WTC11 (cell line): ENCODE data around the gene EVX1. TPM values are rescaled to one million over a fixed set of nuclear protein-coding genes. Genes with fewer than 3 reads are reported as not detected.

ENCODE experiments used
- ATAC-seq: fragments of 200-7000 bp; cut with Tn5 transposase; 2 replicates; pipeline ENCODE4 v1.10.0; 2021; ENCODE audit warnings: mild to moderate bottlenecking, moderate library complexity
- Bru-seq: library from RNA; stranded (reverse); fragments of 400-500 nt; gene quantifications from one replicate; lab custom pipeline; 2021; lab: Mats Ljungman, UMichigan
- CTCF ChIA-PET: fragments of 300-600 bp; sonication (Branson Sonifier 250); formaldehyde crosslinking; loops from one replicate; lab custom pipeline; 2021; ENCODE audit warnings: antibody characterized with exemption; lab: Charles Lee
- POLR2A ChIA-PET: fragments of 350-600 bp; sonication (Branson Sonifier 250); formaldehyde crosslinking; loops from one replicate; lab custom pipeline; 2021; ENCODE audit warnings: antibody characterized with exemption; lab: Charles Lee
- DNase-seq: peaks from one replicate; pipeline ENCODE4 v3.0.0; 2021; ENCODE audit warnings: low spot score
- H3K27ac Mint-ChIP-seq: 2 replicates; pipeline ENCODE4 v1.8.0; 2021; ENCODE audit warnings: mixed read lengths
- H3K27me3 Mint-ChIP-seq: 2 replicates; pipeline ENCODE4 v1.8.0; 2021; ENCODE audit warnings: low read depth, mild to moderate bottlenecking, moderate library complexity, mixed read lengths
- H3K36me3 Mint-ChIP-seq: 2 replicates; pipeline ENCODE4 v1.8.0; 2021; ENCODE audit warnings: mixed read lengths
- H3K4me1 Mint-ChIP-seq: 2 replicates; pipeline ENCODE4 v1.8.0; 2022; ENCODE audit warnings: mixed read lengths
- H3K4me3 Mint-ChIP-seq: 2 replicates; pipeline ENCODE4 v1.8.0; 2021; ENCODE audit warnings: mild to moderate bottlenecking, moderate library complexity, mixed read lengths
- H3K9me3 Mint-ChIP-seq: 2 replicates; pipeline ENCODE4 v1.8.0; 2021; ENCODE audit warnings: mixed read lengths
- CREB1 ChIP-seq: sonication (generic); formaldehyde crosslinking; IDR thresholded peaks from 2 replicates; pipeline ENCODE4 v1.8.0; 2023; ENCODE audit warnings: mild to moderate bottlenecking, missing genetic modification reagents
- CREM ChIP-seq: sonication (generic); formaldehyde crosslinking; IDR thresholded peaks from 2 replicates; pipeline ENCODE4 v1.8.1; 2022; ENCODE audit warnings: mild to moderate bottlenecking, missing genetic modification reagents, moderate library complexity
- ELF4 ChIP-seq: sonication (generic); formaldehyde crosslinking; IDR thresholded peaks from 2 replicates; pipeline ENCODE4 v1.8.1; 2022; ENCODE audit warnings: low read depth, mild to moderate bottlenecking, moderate library complexity, missing genetic modification reagents
- EMX1 ChIP-seq: fragments of 250-450 bp; sonication (Bioruptor Pico); IDR thresholded peaks from 2 replicates; pipeline ENCODE4 v1.8.0; 2021; ENCODE audit warnings: mild to moderate bottlenecking
- ESRRA ChIP-seq: sonication (generic); formaldehyde crosslinking; IDR thresholded peaks from 2 replicates; pipeline ENCODE4 v1.8.1; 2022; ENCODE audit warnings: mild to moderate bottlenecking, missing genetic modification reagents, borderline replicate concordance
- GRHL2 ChIP-seq: fragments of 250-450 bp; sonication (Bioruptor Pico); IDR thresholded peaks from 2 replicates; pipeline ENCODE4 v1.8.0; 2022; ENCODE audit warnings: mild to moderate bottlenecking, moderate library complexity; ENCODE audit not compliant: insufficient replicate concordance, severe bottlenecking
- IRF1 ChIP-seq: sonication (generic); formaldehyde crosslinking; IDR thresholded peaks from 2 replicates; pipeline ENCODE4 v1.8.0; 2023; ENCODE audit warnings: missing genetic modification reagents
- KAT7 ChIP-seq: sonication (generic); formaldehyde crosslinking; IDR thresholded peaks from 2 replicates; pipeline ENCODE4 v1.8.1; 2023; ENCODE audit warnings: missing genetic modification reagents, mild to moderate bottlenecking, borderline replicate concordance
- MXD4 ChIP-seq: fragments of 250-450 bp; sonication (Bioruptor Pico); IDR thresholded peaks from 2 replicates; pipeline ENCODE4 v1.8.0; 2021; ENCODE audit warnings: mild to moderate bottlenecking, moderate library complexity, borderline replicate concordance
- PRDM15 ChIP-seq: sonication (generic); formaldehyde crosslinking; IDR thresholded peaks from 2 replicates; pipeline ENCODE4 v1.8.0; 2022; ENCODE audit warnings: missing genetic modification reagents
- RORB ChIP-seq: fragments of 250-450 bp; sonication (Bioruptor Pico); IDR thresholded peaks from 2 replicates; pipeline ENCODE4 v1.9.0; 2021; ENCODE audit warnings: mild to moderate bottlenecking
- USF2 ChIP-seq: sonication (generic); formaldehyde crosslinking; IDR thresholded peaks from 2 replicates; pipeline ENCODE4 v1.8.1; 2023; ENCODE audit warnings: mild to moderate bottlenecking, missing genetic modification reagents, moderate library complexity
- ZNF138 ChIP-seq: sonication (generic); formaldehyde crosslinking; conservative IDR thresholded peaks from 2 replicates; pipeline ENCODE4 v1.8.1; 2022; ENCODE audit warnings: mild to moderate bottlenecking, moderate library complexity, missing genetic modification reagents
- long read RNA-seq, 3 experiments: library from RNA in 1 of 3; library from capped mRNA in 1 of 3; library from polyadenylated mRNA in 1 of 3; unstranded in 2 of 3; stranded (forward) in 1 of 3; transcript quantifications; one replicate each; pipeline ENCODE4 v2.0.0, GENCODE V29; 2021
- total RNA-seq: library from RNA; stranded (reverse); gene quantifications from 3 replicates; pipeline ENCODE4 v1.2.3, GENCODE V29; 2021
- TF ChIP-seq, protein P1 (sequence below): fragments of 200-600 bp; IDR thresholded peaks from 2 replicates; pipeline ENCODE4 v1.8.0; 2022; ENCODE audit warnings: antibody characterized with exemption
- TF ChIP-seq, protein P2 (sequence below): sonication (generic); formaldehyde crosslinking; IDR thresholded peaks from 2 replicates; pipeline ENCODE4 v1.8.1; 2022; ENCODE audit warnings: mild to moderate bottlenecking, missing genetic modification reagents, moderate library complexity, borderline replicate concordance
- TF ChIP-seq, protein P3 (sequence below): sonication (generic); formaldehyde crosslinking; IDR thresholded peaks from 2 replicates; pipeline ENCODE4 v1.8.1; 2023; ENCODE audit warnings: mild to moderate bottlenecking, missing genetic modification reagents
- TF ChIP-seq, protein P4 (sequence below): sonication (generic); formaldehyde crosslinking; IDR thresholded peaks from 2 replicates; pipeline ENCODE4 v1.8.0; 2022; ENCODE audit warnings: mild to moderate bottlenecking, missing genetic modification reagents

EVX1 gene
- total RNA-seq, result not detected in 3 replicates
- Bru-seq, nascent RNA, result not detected
- long read RNA-seq, experiment 1, result 0 reads
- long read RNA-seq, experiment 2, result 0 reads
- long read RNA-seq, experiment 3, result 0 reads

DNA sequence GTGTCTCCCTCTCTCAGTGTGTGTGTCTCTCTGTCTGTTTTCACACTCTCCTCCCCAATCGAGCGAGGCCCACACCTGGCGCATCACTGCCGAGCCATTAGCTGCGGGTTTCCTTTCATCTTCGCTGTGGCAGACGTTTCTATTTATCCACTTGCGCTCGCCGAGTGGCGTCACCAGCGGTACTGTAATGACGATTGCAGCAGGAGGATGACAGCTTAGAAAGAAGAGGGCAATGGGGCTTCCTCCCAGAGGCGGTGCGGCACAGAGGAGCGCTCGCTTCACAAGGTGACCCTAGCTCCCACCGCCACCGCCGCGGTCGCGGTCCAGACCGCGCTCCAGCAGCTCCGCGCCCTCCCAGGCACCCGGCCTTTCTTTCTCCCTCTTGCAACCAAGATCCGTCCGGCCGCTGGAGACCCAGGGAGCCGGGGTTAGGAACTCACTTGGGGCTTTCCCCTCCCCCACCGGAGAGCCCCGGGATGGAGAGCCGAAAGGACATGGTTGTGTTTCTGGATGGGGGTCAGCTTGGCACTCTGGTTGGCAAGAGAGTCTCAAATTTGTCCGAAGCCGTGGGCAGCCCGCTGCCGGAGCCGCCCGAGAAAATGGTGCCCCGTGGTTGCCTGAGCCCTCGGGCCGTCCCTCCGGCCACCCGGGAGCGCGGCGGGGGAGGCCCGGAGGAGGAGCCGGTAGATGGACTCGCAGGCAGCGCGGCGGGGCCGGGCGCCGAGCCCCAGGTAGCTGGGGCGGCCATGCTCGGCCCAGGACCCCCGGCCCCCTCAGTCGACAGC lies at the start of gene EVX1:
Gene EVX1, plus strand, starts transcription at position 248 of the 785 bp plus-strand sequence. Its CDS starts 229 bp downstream, at position 477.
- TF ChIP-seq CREB1 (CRISPR knock-in tag) (no peak), GRHL2 (CRISPR knock-in tag) (no peak), KAT7 (CRISPR knock-in tag) (no peak), ELF4 (CRISPR knock-in tag) (no peak), CREM (CRISPR knock-in tag) (no peak), ESRRA (CRISPR knock-in tag) (no peak), USF2 (no peak), MXD4 (CRISPR knock-in tag) (no peak), RORB (no peak), ZNF138 (CRISPR knock-in tag) (no peak), IRF1 (CRISPR knock-in tag) (no peak)
- TF ChIP-seq, protein P1, sequence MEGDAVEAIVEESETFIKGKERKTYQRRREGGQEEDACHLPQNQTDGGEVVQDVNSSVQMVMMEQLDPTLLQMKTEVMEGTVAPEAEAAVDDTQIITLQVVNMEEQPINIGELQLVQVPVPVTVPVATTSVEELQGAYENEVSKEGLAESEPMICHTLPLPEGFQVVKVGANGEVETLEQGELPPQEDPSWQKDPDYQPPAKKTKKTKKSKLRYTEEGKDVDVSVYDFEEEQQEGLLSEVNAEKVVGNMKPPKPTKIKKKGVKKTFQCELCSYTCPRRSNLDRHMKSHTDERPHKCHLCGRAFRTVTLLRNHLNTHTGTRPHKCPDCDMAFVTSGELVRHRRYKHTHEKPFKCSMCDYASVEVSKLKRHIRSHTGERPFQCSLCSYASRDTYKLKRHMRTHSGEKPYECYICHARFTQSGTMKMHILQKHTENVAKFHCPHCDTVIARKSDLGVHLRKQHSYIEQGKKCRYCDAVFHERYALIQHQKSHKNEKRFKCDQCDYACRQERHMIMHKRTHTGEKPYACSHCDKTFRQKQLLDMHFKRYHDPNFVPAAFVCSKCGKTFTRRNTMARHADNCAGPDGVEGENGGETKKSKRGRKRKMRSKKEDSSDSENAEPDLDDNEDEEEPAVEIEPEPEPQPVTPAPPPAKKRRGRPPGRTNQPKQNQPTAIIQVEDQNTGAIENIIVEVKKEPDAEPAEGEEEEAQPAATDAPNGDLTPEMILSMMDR, result no peak
- TF ChIP-seq, protein P2, sequence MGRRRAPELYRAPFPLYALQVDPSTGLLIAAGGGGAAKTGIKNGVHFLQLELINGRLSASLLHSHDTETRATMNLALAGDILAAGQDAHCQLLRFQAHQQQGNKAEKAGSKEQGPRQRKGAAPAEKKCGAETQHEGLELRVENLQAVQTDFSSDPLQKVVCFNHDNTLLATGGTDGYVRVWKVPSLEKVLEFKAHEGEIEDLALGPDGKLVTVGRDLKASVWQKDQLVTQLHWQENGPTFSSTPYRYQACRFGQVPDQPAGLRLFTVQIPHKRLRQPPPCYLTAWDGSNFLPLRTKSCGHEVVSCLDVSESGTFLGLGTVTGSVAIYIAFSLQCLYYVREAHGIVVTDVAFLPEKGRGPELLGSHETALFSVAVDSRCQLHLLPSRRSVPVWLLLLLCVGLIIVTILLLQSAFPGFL (CRISPR knock-in tag), result no peak
- TF ChIP-seq, protein P3, sequence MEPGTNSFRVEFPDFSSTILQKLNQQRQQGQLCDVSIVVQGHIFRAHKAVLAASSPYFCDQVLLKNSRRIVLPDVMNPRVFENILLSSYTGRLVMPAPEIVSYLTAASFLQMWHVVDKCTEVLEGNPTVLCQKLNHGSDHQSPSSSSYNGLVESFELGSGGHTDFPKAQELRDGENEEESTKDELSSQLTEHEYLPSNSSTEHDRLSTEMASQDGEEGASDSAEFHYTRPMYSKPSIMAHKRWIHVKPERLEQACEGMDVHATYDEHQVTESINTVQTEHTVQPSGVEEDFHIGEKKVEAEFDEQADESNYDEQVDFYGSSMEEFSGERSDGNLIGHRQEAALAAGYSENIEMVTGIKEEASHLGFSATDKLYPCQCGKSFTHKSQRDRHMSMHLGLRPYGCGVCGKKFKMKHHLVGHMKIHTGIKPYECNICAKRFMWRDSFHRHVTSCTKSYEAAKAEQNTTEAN (CRISPR knock-in tag), result no peak
- TF ChIP-seq, protein P4, sequence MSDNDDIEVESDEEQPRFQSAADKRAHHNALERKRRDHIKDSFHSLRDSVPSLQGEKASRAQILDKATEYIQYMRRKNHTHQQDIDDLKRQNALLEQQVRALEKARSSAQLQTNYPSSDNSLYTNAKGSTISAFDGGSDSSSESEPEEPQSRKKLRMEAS (CRISPR knock-in tag), result no peak
- Mint-ChIP-seq H3K4me1 (peaks cover 57% of the 10 kb centered on the region), H3K4me3 (peak within 1 kb of the TSS; percentile 71), H3K36me3 (no peaks in the 10 kb centered on the region), H3K27ac (no peak within 1 kb of the TSS), H3K27me3 (peaks cover 100% of the 10 kb centered on the region), H3K9me3 (no peaks in the 10 kb centered on the region)
- ATAC-seq (no peak), DNase-seq (no peak)
- CTCF ChIA-PET, result interaction anchor here (0.5 to 3.2 kb wide), 8 partner anchors 7 to 646 kb away, joined by 3 to 19 read pairs (median 4); no protein-coding TSS in a partner anchor
- POLR2A ChIA-PET, result no interaction called here

DNA sequence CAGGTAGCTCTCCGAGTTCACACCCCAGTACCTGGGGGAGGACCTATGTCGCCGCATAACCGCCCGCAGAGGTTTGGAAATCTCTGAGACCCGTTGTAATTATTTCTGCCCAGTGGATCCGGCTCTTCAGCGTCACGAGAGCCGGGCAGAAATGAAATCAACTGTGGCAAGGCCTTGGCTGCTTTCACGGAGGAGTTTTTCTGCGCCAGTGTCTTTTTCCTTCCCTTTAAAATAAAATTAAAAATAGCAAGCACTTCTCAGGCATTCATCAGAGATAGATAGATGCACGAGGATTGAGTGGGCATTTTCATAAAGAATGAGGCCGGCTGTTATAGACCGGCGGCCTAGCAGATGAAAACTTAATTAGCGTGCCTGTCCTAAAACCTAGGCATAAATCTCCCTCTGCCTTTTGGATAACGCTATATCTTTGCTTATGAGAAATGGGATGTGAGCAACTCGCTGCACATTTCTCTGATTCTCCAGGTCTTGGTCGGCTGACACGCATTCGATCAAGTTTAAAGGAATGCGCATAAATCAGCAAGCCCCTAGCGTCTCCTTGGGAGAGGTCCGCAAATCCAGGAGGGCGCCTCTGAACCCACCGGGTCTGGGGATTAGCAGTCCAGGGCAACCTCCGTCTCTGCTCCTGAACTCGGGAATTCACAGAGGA lies 49.1 kb upstream of the EVX1 start:
- DNase-seq, result peak; percentile 51
- no peak for ATAC-seq
- no peak for TF ChIP-seq EMX1 (CRISPR knock-in tag)
- TF ChIP-seq PRDM15 (CRISPR knock-in tag), result 0 out of 2 replicates have a peak, but pooled peaks have one; percentile 46
- TF ChIP-seq, all 79 proteins: peak for 1
- CTCF ChIA-PET, result interaction anchor here (4.2 kb wide), 1 partner anchor 14 kb away, joined by 32 read pairs; no protein-coding TSS in a partner anchor
- H3K9me3 Mint-ChIP-seq, result no peaks in the 10 kb centered on the region
- H3K4me1 Mint-ChIP-seq, result peaks cover 16% of the 10 kb centered on the region
- peak overlapping the region; percentile 22; the same call in 1 of the 2 replicates for H3K4me3 Mint-ChIP-seq
- no peaks in the 10 kb centered on the region for H3K36me3 Mint-ChIP-seq
- POLR2A ChIA-PET, result no interaction called here
- peaks cover 100% of the 10 kb centered on the region for H3K27me3 Mint-ChIP-seq
- H3K27ac Mint-ChIP-seq, result no peak overlapping the region
